ENCODE results near the gene MCM3AP.
A peak's percentile ranks its signal among the peaks of the same experiment; 100 is the strongest.

Gene MCM3AP

DNA sequence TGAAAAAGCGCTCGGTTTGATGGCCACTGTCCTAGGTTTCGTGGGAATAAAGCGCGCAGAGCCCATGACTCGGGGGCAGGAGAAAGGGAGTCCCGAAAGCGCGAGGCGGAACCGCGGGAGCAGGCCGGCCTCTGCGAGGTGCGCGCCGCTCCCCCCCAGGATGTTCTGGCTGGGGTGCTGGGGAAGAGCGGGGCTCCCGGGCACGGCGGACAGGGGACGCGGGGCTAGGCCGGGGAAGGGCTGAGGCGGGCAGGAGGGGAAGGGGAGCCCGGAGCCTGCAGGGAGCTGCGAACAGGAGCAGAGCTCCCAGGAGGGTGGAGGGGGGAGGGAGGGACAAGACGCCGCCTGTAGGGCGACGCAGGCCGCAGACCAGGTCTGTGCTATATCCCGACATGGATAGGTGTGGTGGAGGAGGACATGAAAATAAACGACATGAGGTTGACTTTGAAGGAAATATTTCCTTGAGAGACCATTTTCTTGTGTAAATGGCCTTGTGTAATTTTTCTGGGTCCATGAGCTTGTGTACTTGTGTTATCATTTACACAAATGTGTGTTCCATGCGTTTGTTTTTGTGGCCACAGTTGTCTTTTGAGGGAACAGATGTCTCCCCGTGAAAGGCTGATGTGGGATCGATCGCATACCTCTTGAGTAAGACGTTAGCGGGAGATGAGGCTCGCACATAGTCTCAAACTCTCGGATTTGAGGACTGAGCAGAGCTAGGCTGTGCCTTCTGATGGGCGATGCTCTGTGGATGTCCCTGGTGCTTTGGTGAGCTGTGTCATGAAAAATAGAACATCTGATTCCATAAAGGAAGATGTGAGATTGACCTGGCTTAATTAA, 39.9 kb upstream of the MCM3AP start:
- TF ChIP-seq, protein P1, sequence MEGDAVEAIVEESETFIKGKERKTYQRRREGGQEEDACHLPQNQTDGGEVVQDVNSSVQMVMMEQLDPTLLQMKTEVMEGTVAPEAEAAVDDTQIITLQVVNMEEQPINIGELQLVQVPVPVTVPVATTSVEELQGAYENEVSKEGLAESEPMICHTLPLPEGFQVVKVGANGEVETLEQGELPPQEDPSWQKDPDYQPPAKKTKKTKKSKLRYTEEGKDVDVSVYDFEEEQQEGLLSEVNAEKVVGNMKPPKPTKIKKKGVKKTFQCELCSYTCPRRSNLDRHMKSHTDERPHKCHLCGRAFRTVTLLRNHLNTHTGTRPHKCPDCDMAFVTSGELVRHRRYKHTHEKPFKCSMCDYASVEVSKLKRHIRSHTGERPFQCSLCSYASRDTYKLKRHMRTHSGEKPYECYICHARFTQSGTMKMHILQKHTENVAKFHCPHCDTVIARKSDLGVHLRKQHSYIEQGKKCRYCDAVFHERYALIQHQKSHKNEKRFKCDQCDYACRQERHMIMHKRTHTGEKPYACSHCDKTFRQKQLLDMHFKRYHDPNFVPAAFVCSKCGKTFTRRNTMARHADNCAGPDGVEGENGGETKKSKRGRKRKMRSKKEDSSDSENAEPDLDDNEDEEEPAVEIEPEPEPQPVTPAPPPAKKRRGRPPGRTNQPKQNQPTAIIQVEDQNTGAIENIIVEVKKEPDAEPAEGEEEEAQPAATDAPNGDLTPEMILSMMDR (IDR thresholded peaks at IDR 0.05; ENCODE audit: low read depth, low read length) = peak; percentile 40
- H3K36me3 ChIP-seq = peaks cover 18% of the 10 kb centered on the region
- DNase-seq = peak; percentile 87
- peak overlapping the region; percentile 85 for H3K4me3 ChIP-seq (ENCODE audit: low read depth, low read length)
- no peaks in the 10 kb centered on the region for H3K27me3 ChIP-seq
- H3K9me3 ChIP-seq = no peaks in the 10 kb centered on the region
- H3K4me1 ChIP-seq = no peaks in the 10 kb centered on the region

DNA sequence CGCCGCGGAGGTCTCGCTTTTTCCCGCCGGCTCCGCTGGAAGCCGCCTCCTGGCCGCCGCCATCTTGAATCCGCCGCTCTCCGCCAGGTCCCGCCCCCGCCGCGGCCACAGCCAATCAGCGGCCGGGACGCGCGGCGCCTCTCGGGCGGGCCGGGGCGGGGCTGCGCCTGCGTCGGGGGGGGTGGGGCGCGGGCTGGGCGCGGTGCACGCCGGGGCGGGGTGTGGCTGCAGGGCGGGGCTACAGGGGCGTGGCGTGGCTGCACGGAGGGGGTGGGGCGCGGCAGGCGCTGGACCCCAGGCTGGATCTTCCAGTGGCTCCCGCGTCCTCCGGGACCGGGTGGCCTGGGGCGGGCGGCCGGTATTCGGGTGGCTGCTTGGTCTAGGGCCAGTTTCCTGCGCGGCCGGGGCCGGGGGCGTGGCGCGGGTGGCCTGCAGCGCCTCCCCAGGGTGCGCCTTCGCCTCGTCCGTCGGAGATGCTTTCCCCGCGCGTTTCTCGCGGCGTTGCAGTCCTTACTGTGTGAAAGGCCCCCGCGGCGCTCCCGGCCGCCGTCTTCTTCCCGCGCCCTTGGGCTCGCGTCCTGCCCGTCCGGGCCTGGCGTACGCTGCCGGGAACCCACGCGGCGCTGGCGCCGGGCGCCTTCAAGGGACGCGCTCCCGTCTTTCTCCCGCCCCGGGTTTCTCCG, 39.1 kb upstream of the MCM3AP start:
- no peaks in the 10 kb centered on the region for H3K9me3 ChIP-seq
- H3K27me3 ChIP-seq = no peaks in the 10 kb centered on the region
- DNase-seq = peak; percentile 96
- H3K4me3 ChIP-seq (ENCODE audit: low read depth, low read length) = peak overlapping the region; percentile 99
- no peaks in the 10 kb centered on the region for H3K4me1 ChIP-seq
- peaks cover 10% of the 10 kb centered on the region for H3K36me3 ChIP-seq
- TF ChIP-seq, protein P1 (IDR thresholded peaks at IDR 0.05; ENCODE audit: low read depth, low read length) = no peak

DNA sequence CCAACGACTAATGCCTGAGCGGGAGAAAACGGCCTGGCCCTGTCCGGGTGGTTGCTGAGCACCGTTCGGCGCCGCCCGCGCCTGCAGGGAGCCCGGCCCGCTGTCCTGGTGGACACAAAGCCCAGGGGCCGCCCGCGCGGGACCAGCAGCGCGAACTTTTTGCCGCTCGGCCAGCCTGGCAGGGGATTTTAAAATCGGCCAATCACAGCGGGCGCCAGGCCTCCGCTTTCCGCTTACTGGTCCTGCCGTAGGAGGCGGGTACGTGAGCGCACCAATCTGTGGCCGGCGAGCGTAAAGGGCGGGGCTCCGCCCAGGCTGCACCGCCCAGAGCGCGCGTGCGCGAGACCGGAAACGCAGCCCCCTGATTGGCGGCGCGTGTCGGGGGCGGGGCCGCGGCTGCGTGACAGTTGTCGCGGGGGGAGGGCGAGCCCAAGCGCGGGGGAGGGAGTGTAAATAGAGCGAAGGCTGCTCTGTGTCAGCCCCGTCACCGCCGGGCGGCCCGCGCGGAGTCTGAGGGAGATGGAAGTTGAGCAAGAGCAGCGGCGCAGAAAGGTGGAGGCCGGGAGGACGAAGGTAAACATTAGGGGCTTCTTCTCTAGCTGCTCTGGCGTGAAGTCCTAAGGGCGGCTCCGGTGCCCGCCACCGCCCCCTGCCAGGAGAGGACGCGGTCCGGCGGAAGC, 38.4 kb upstream of the MCM3AP start, which contains the start of the genes C21orf58 and PCNT:
Gene C21orf58, minus strand, starts transcription at position 161 of the 680 bp plus-strand sequence. CDS start 1,132 bp downstream, outside the sequence.
Gene PCNT, plus strand, starts transcription at position 447 of the 680 bp plus-strand sequence. Its CDS starts 73 bp downstream, at position 520.
- H3K36me3 ChIP-seq = peaks cover 9% of the 10 kb centered on the region
- no peaks in the 10 kb centered on the region for H3K27me3 ChIP-seq
- no peaks in the 10 kb centered on the region for H3K9me3 ChIP-seq
- DNase-seq = peak; percentile 99
- H3K4me3 ChIP-seq (ENCODE audit: low read depth, low read length) = peak within 1 kb of the TSS; percentile 99
- TF ChIP-seq, protein P1 (IDR thresholded peaks at IDR 0.05; ENCODE audit: low read depth, low read length) = no peak
- no peaks in the 10 kb centered on the region for H3K4me1 ChIP-seq

DNA sequence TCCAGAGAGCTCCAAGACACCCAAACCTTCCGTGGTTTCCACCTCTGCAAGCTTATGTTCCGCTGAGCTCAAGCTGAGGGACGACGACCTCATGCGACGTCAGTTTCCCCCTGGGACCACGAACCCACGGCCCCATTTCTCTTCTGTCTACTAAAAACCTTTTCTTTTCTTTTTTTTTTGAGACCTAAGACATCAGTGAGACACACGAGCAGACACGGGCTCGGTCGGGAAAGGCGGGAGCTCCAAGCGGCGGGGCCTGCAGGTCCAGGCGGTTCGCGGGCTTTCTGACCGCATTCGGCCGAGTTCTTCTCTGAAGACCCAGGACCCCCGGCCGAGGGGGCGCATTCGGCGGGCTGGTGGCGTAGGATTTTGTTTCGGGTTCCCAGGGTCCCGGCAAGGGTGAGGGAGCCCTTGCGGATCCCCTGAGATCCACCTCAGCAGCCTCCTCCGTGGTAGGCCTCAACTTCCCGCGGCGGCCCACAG, 37.9 kb upstream of the MCM3AP start:
- TF ChIP-seq, protein P1 (IDR thresholded peaks at IDR 0.05; ENCODE audit: low read depth, low read length) = no peak
- Histone ChIP-seq H3K9me3 (no peaks in the 10 kb centered on the region), H3K4me3 (ENCODE audit: low read depth, low read length) (peak overlapping the region; percentile 99), H3K4me1 (no peaks in the 10 kb centered on the region; the same call in 1 of the 2 replicates), H3K27me3 (no peaks in the 10 kb centered on the region), H3K36me3 (peaks cover 9% of the 10 kb centered on the region)
- no peak for DNase-seq

DNA sequence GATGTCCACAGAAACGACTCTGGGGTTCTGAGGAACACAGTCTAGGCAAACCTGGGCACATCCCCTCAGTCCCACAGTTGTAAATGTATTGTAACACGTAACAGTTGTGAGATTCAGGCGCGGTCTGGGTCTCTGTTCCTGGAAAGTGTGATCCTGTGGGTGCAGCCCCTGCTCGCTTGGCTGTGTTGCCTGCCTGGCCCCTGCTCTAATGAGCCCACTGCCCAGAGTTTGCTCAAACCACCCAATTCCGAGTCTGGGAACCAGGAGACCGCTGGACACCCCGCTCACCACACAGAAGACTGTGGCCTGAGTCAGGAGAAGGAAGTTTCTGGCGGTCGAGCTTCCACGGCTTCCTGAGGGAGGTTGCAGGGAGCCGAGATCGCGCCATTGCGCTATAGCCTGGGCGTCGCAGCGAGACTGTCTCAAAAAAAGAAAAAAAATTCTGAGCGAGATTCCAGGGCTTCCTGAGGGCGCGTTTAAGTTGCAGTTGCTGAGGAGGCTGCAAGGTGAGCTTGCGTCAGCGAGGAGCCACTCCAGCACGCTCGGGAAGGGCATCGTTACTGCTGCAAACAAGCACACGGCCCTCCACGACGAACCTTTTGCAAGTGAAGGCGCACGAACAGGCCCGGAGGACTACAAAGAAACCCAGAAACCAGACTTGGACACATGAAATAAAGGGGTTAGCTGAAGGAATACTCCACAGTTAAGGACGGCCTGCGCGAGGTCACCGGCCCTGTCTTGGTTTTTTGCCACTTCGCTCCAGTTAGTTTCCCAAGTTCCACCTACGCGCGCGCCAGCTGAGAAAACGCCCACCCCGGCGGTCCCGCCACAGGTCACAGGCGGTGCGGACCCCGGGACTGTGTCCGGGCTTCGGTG, 37.2 kb upstream of the MCM3AP start:
- Histone ChIP-seq H3K4me1 (no peaks in the 10 kb centered on the region; the same call in 1 of the 2 replicates), H3K36me3 (peaks cover 6% of the 10 kb centered on the region), H3K27me3 (no peaks in the 10 kb centered on the region), H3K9me3 (no peaks in the 10 kb centered on the region), H3K4me3 (ENCODE audit: low read depth, low read length) (peak overlapping the region; percentile 99)
- no peak for DNase-seq
- TF ChIP-seq, protein P1 (IDR thresholded peaks at IDR 0.05; ENCODE audit: low read depth, low read length) = no peak

All from BE2C (cell line).